OCI-LY3 (cell line): ENCODE data around the gene ST8SIA5.

Experiments
- H2AFZ ChIP-seq: fragments of 200-600, 300-600 bp; shearing (Covaris generic); 2 replicates; pipeline ENCODE4 v1.6.0; 2014; ENCODE audit warnings: antibody characterized with exemption, low read depth, low read length
- H3K27ac ChIP-seq: fragments of 200-600, 300-600 bp; sonication (generic); 2 replicates; pipeline ENCODE4 v1.5.1; 2014; ENCODE audit warnings: mild to moderate bottlenecking, low read length, moderate library complexity, mixed read lengths
- H3K27me3 ChIP-seq: fragments of 200-600, 300-600 bp; sonication (generic); 2 replicates; pipeline ENCODE4 v1.6.1; 2014; ENCODE audit warnings: low read depth, low read length, mixed read lengths
- H3K36me3 ChIP-seq: fragments of 200-600, 300-600 bp; sonication (generic); replicated peaks from 2 replicates; pipeline ENCODE3; 2014; ENCODE audit warnings: low read depth, low read length, mixed read lengths
- H3K4me1 ChIP-seq: fragments of 300-600, 200-600 bp; sonication (generic); 2 replicates; pipeline ENCODE4 v1.6.1; 2014; ENCODE audit warnings: low read length, mixed read lengths
- H3K4me2 ChIP-seq: fragments of 200-600, 300-600 bp; sonication (generic); 2 replicates; pipeline ENCODE4 v1.6.1; 2014; ENCODE audit warnings: low read length, mixed read lengths
- H3K4me3 ChIP-seq: fragments of 300-600, 200-600 bp; sonication (generic); 2 replicates; pipeline ENCODE4 v1.5.1; 2014; ENCODE audit warnings: antibody characterized with exemption, mild to moderate bottlenecking, low read length, moderate library complexity
- H3K79me2 ChIP-seq: fragments of 300-600, 200-600 bp; shearing (Covaris generic); 2 replicates; pipeline ENCODE4 v1.6.1; 2014; ENCODE audit warnings: mild to moderate bottlenecking, low read length, mixed read lengths
- H3K9ac ChIP-seq: fragments of 300-600, 200-600 bp; shearing (Covaris generic); 2 replicates; pipeline ENCODE4 v1.6.0; 2014; ENCODE audit warnings: mild to moderate bottlenecking, low read length, moderate library complexity
- H3K9me3 ChIP-seq: fragments of 200-600, 300-600 bp; shearing (Covaris generic); 2 replicates; pipeline ENCODE4 v1.6.1; 2014; ENCODE audit warnings: low read length, mixed read lengths; ENCODE audit not compliant: insufficient read depth
- H4K20me1 ChIP-seq: fragments of 200-600, 300-600 bp; sonication (generic); 2 replicates; pipeline ENCODE4 v1.6.1; 2016; ENCODE audit warnings: low read length, mixed read lengths; ENCODE audit not compliant: insufficient read depth
- EZH2phosphoT487 ChIP-seq: fragments of 200-600 bp; shearing (Covaris generic); IDR thresholded peaks from 2 replicates; pipeline ENCODE4 v1.6.1; 2018; ENCODE audit warnings: antibody characterized with exemption, mixed run types, low read depth
- TF ChIP-seq, protein P1 (sequence below): fragments of 200-600, 300-600 bp; sonication (generic); IDR thresholded peaks from 2 replicates; pipeline ENCODE4 v1.5.1; 2014; ENCODE audit warnings: antibody characterized with exemption, low read length, low read depth

ST8SIA5 gene

GRCh38 chr18:46649071-46649862 is 107.6 kb downstream of the ST8SIA5 start:
- Histone ChIP-seq H3K4me3 (no peak overlapping the region), H3K36me3 (no peaks in the 10 kb centered on the region), H3K9me3 (no peaks in the 10 kb centered on the region), H3K27me3 (peaks cover 59% of the 10 kb centered on the region), H2AFZ (no peak overlapping the region), H3K4me2 (no peak overlapping the region), H4K20me1 (no peaks in the 10 kb centered on the region), H3K79me2 (no peaks in the 10 kb centered on the region), H3K4me1 (no peaks in the 10 kb centered on the region), H3K27ac (no peak overlapping the region), H3K9ac (no peak overlapping the region)
- TF ChIP-seq, protein P1, sequence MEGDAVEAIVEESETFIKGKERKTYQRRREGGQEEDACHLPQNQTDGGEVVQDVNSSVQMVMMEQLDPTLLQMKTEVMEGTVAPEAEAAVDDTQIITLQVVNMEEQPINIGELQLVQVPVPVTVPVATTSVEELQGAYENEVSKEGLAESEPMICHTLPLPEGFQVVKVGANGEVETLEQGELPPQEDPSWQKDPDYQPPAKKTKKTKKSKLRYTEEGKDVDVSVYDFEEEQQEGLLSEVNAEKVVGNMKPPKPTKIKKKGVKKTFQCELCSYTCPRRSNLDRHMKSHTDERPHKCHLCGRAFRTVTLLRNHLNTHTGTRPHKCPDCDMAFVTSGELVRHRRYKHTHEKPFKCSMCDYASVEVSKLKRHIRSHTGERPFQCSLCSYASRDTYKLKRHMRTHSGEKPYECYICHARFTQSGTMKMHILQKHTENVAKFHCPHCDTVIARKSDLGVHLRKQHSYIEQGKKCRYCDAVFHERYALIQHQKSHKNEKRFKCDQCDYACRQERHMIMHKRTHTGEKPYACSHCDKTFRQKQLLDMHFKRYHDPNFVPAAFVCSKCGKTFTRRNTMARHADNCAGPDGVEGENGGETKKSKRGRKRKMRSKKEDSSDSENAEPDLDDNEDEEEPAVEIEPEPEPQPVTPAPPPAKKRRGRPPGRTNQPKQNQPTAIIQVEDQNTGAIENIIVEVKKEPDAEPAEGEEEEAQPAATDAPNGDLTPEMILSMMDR: no peak
- no peak for TF ChIP-seq EZH2phosphoT487

DNA sequence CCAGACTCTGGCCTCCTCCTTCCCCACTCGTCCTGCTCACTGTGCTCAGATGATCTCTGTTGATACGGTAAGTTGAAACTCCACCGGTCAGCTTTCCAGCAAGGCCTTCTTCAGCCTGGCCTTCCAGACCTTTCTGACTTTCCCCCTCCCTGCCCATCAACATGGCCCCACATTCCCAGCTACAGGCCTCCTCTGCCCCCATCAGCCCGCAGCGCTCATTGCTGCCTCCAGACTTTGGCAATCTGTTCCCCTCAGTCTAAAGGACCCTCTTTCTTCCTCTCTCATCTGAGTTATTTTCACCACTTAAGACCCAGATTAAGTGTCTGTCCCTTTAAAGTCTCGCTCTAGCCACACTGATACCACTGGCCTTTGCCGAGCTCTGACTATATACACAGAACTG is 110.4 kb downstream of the ST8SIA5 start:
- H3K9me3 ChIP-seq: no peaks in the 10 kb centered on the region
- H2AFZ ChIP-seq: no peak overlapping the region
- TF ChIP-seq, protein P1: no peak
- TF ChIP-seq EZH2phosphoT487: no peak
- H3K4me2 ChIP-seq: no peak overlapping the region
- no peak overlapping the region for H3K4me3 ChIP-seq
- H3K9ac ChIP-seq: no peak overlapping the region
- no peak overlapping the region for H3K27ac ChIP-seq
- H3K4me1 ChIP-seq: no peaks in the 10 kb centered on the region
- no peaks in the 10 kb centered on the region for H4K20me1 ChIP-seq
- H3K79me2 ChIP-seq: no peaks in the 10 kb centered on the region
- peaks cover 52% of the 10 kb centered on the region for H3K27me3 ChIP-seq
- no peaks in the 10 kb centered on the region for H3K36me3 ChIP-seq

DNA sequence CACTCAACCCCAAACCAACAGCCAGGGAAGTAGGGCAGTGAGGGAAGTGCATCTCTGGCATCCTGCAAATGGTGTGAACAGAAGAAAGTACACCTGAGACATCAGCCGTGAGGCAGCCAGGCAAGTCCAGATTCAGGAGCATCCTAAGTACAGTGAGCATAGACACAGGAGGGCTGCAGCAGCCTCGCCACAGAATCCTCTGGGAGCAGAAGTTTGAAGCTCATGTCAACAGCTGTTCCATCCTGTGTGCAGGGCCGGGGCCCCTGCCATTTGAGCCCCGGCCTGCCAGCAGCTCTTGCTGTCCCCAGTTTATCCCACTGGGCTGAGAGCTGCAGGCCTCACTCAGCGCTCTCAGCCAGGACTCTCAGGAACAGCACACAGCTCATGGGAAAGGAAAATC is 114.3 kb downstream of the ST8SIA5 start:
- H3K9ac ChIP-seq: no peak overlapping the region
- TF ChIP-seq, protein P1: no peak
- TF ChIP-seq EZH2phosphoT487: no peak
- H3K9me3 ChIP-seq: no peaks in the 10 kb centered on the region
- H2AFZ ChIP-seq: no peak overlapping the region
- H3K4me3 ChIP-seq: no peak overlapping the region
- H3K79me2 ChIP-seq: no peaks in the 10 kb centered on the region
- H4K20me1 ChIP-seq: no peaks in the 10 kb centered on the region
- H3K36me3 ChIP-seq: no peaks in the 10 kb centered on the region
- H3K27ac ChIP-seq: no peak overlapping the region
- peaks cover 33% of the 10 kb centered on the region for H3K27me3 ChIP-seq
- H3K4me2 ChIP-seq: no peak overlapping the region
- no peaks in the 10 kb centered on the region for H3K4me1 ChIP-seq

GRCh38 chr18:46641917-46642316 is 114.9 kb downstream of the ST8SIA5 start:
- no peaks in the 10 kb centered on the region for H3K79me2 ChIP-seq
- H3K27ac ChIP-seq: no peak overlapping the region
- no peak overlapping the region for H2AFZ ChIP-seq
- no peaks in the 10 kb centered on the region for H3K9me3 ChIP-seq
- no peaks in the 10 kb centered on the region for H4K20me1 ChIP-seq
- no peak overlapping the region for H3K9ac ChIP-seq
- H3K27me3 ChIP-seq: peaks cover 33% of the 10 kb centered on the region
- no peaks in the 10 kb centered on the region for H3K36me3 ChIP-seq
- TF ChIP-seq, protein P1: no peak
- TF ChIP-seq EZH2phosphoT487: no peak
- H3K4me1 ChIP-seq: no peaks in the 10 kb centered on the region
- no peak overlapping the region for H3K4me3 ChIP-seq
- no peak overlapping the region for H3K4me2 ChIP-seq
